Kidney epithelial cell (primary cell): ENCODE measurements around the gene WFDC2. TPM values are rescaled to one million over a fixed set of nuclear protein-coding genes. Genes with fewer than 3 reads are reported as not detected.

Experiments
- DNase-seq: peaks from one replicate; pipeline ENCODE4 v3.0.0-alpha.2; 2010; ENCODE audit warnings: low read depth
- H3K27me3 ChIP-seq: 2 replicates; pipeline ENCODE4 v1.6.0; 2011; ENCODE audit warnings: low read length; ENCODE audit not compliant: control insufficient read depth, insufficient read depth
- H3K36me3 ChIP-seq: 2 replicates; pipeline ENCODE4 v1.5.1; 2011; ENCODE audit warnings: low read length; ENCODE audit not compliant: control insufficient read depth, insufficient read depth
- H3K4me3 ChIP-seq: 2 replicates; pipeline ENCODE4 v1.5.1; 2011; ENCODE audit warnings: low read depth, mild to moderate bottlenecking, control low read depth, low read length
- CTCF ChIP-seq: IDR thresholded peaks from 2 replicates; pipeline ENCODE4 v1.5.1; 2011; ENCODE audit warnings: mild to moderate bottlenecking, moderate library complexity, low read length, control low read depth, inconsistent platforms; ENCODE audit not compliant: insufficient read depth, poor library complexity, severe bottlenecking
- total RNA-seq: library from RNA; depleted of rRNA; stranded (reverse); fragments of >200 nt; gene quantifications from 2 replicates; pipeline ENCODE4 v1.2.3, GENCODE V29; 2015

WFDC2 gene
- total RNA-seq, 1 donor from 2014 or later = 84.9 TPM

GRCh38 chr20:45506398-45506797 lies 36.8 kb downstream of the WFDC2 start:
- no peak for TF ChIP-seq CTCF
- no peak for DNase-seq

GRCh38 chr20:45507011-45507820 lies 37.7 kb downstream of the WFDC2 start:
- H3K36me3 ChIP-seq = no peaks in the 10 kb centered on the region
- no peaks in the 10 kb centered on the region for H3K27me3 ChIP-seq
- TF ChIP-seq CTCF = no peak
- no peak for DNase-seq
- no peak overlapping the region for H3K4me3 ChIP-seq

More at GRCh38 chr20:45506398-45506797, 36.8 kb downstream of the WFDC2 start:
- H3K4me3 ChIP-seq = no peak overlapping the region
- H3K27me3 ChIP-seq = no peaks in the 10 kb centered on the region
- no peaks in the 10 kb centered on the region for H3K36me3 ChIP-seq

- no peaks in the 10 kb centered on the region for H3K27me3 ChIP-seq
- no peaks in the 10 kb centered on the region for H3K36me3 ChIP-seq
- no peak for DNase-seq
- TF ChIP-seq CTCF = no peak
- no peak overlapping the region for H3K4me3 ChIP-seq
Measured at GRCh38 chr20:45508068-45508886, 38.7 kb downstream of the WFDC2 start.

GRCh38 chr20:45509091-45509490 lies 39.5 kb downstream of the WFDC2 start:
- no peak for TF ChIP-seq CTCF
- no peak for DNase-seq

GRCh38 chr20:45510242-45510862 lies 40.8 kb downstream of the WFDC2 start:
- DNase-seq = no peak
- no peak for TF ChIP-seq CTCF
- Histone ChIP-seq H3K27me3 (no peaks in the 10 kb centered on the region), H3K36me3 (no peaks in the 10 kb centered on the region), H3K4me3 (no peak overlapping the region)

More at GRCh38 chr20:45509091-45509490, 39.5 kb downstream of the WFDC2 start:
- Histone ChIP-seq H3K36me3 (no peaks in the 10 kb centered on the region), H3K27me3 (no peaks in the 10 kb centered on the region), H3K4me3 (no peak overlapping the region)
